ENCODE results near the gene SLC35E2B. TPM values are rescaled to one million over a fixed set of nuclear protein-coding genes. Genes with fewer than 3 reads are reported as not detected.

The SLC35E2B gene
- total and polyA plus RNA-seq, 2 of the 8 experiments (the other 6 are each of a cell fraction or from before 2014, with no cell fraction given), result 25.9 to 46.7 TPM

DNA sequence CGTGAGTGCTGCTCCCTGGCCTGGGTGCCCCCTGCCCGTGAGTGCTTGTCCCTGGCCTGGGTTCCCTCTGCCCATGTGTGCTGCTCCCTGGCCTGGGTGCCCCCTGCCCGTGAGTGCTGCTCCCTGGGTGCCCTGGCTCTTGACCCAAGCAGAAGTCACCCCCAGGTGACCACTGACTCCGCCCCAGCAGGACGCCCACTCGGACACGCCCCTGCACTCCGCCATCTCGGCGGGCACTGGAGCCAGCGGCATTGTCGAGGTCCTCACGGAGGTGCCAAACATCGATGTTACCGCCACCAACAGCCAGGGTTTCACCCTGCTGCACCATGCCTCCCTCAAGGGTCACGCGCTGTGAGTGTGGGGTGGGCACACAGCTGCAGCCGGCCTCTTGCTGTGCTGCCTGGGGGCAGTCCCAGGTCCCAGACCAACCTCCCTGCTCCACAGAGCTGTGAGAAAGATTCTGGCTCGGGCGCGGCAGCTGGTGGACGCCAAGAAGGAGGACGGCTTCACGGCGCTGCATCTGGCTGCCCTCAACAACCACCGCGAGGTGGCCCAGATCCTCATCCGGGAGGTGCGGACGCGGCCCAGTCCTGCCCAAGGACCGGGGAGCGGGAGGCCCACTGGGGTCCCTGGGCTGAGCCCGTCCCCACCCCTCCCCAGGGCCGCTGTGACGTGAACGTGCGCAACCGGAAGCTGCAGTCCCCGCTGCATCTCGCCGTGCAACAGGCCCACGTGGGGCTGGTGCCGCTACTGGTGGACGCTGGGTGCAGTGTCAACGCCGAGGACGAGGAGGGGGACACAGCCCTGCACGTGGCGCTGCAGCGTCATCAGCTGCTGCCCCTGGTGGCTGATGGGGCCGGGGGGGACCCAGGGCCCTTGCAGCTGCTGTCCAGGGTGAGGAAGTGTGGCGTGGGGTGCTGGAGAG, 64.5 kb downstream of the SLC35E2B start (continued):
- TF ChIP-seq, protein P1, sequence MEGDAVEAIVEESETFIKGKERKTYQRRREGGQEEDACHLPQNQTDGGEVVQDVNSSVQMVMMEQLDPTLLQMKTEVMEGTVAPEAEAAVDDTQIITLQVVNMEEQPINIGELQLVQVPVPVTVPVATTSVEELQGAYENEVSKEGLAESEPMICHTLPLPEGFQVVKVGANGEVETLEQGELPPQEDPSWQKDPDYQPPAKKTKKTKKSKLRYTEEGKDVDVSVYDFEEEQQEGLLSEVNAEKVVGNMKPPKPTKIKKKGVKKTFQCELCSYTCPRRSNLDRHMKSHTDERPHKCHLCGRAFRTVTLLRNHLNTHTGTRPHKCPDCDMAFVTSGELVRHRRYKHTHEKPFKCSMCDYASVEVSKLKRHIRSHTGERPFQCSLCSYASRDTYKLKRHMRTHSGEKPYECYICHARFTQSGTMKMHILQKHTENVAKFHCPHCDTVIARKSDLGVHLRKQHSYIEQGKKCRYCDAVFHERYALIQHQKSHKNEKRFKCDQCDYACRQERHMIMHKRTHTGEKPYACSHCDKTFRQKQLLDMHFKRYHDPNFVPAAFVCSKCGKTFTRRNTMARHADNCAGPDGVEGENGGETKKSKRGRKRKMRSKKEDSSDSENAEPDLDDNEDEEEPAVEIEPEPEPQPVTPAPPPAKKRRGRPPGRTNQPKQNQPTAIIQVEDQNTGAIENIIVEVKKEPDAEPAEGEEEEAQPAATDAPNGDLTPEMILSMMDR (IDR thresholded peaks at IDR 0.05; ENCODE audit: control extremely low read depth in 1 of 3, insufficient read depth in 1 of 3, low read depth in 1 of 3, low read length in 3 of 3), result peak in 1 of 3 experiments; percentile 4; a peak in 1 of 4 replicates
- TF ChIP-seq, protein P2, sequence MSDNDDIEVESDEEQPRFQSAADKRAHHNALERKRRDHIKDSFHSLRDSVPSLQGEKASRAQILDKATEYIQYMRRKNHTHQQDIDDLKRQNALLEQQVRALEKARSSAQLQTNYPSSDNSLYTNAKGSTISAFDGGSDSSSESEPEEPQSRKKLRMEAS (IDR thresholded peaks at IDR 0.05), result peak; percentile 78

Measured in H1 (cell line).